Measurements from ENCODE around the gene GATA1. TPM values are rescaled to one million over a fixed set of nuclear protein-coding genes. Genes with fewer than 3 reads are reported as not detected.

GATA1 gene
- total RNA-seq, 1 experiment from 2014 or later, result 0.34 TPM

DNA sequence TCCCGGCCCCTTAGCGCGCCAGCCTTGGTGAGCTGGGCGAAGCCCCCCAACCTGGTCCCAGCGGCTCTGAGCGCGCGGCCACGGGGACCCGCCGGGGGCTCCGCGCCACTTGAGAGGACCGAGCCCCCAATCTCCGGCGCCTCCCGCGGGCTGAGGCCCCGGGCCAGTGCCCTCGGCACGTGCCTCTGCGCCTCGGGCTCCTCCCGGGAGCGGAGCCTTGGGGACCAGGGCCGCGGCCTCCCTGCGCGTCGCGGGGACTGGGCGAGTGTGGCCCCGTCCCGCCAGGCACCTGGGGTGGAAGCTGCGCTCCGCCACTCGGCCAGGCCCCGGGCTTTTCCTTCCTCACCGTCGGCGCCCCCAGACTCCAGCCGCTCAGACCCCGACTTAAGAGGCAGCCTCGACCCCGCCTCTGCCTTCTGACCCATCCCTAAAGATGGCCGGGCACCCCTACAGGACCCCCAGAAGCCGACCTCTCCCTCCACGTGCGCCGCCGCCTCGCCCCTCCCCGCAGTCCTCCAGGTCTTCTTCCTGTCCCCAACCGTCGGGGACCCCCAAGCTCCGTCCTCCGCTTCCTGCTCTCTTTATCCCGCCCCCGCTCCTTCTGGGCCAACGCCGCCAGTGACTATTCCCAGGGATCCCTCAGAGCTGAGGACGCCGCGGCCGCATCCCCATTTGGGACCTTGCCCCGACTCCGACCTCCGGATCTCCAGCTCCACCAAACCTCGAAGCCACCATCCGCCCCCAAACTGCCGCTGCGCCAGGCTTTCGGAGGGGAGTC is 40.7 kb downstream of the GATA1 start:
- ATAC-seq (no peak), DNase-seq (ENCODE audit: low read depth, low spot score) (no peak)
- ChIA-PET POLR2A (no interaction called here), RAD21 (ENCODE audit: low non-redundant PET in 1 of 2, low total read pairs in 2 of 2, uncharacterized antibody in 2 of 2, unreplicated experiment in 2 of 2) (no interaction called here), CTCF (no interaction called here)
- H3K27me3 ChIP-seq (ENCODE audit: insufficient read depth, low read length), result no peaks in the 10 kb centered on the region
- H3K9me2 ChIP-seq (ENCODE audit: insufficient read depth), result no peaks in the 10 kb centered on the region
- intact Hi-C loops (cut with micrococcal nuclease), result no loop called here
- H3K36me3 ChIP-seq (ENCODE audit: control insufficient read depth in 1 of 2, insufficient read depth in 2 of 2, low read length in 2 of 2), result no peaks in the 10 kb centered on the region
- no peak for TF ChIP-seq YY1 (IDR thresholded peaks at IDR 0.05; ENCODE audit: extremely low read depth, insufficient replicate concordance, low read depth, low read length)
- TF ChIP-seq POLR2AphosphoS5 (IDR thresholded peaks at IDR 0.05; ENCODE audit: low read depth, low read length), result no peak
- TF ChIP-seq, protein P1, sequence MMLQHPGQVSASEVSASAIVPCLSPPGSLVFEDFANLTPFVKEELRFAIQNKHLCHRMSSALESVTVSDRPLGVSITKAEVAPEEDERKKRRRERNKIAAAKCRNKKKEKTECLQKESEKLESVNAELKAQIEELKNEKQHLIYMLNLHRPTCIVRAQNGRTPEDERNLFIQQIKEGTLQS (IDR thresholded peaks at IDR 0.05), result no peak
- TF ChIP-seq TCF7L2 (IDR thresholded peaks at IDR 0.05; ENCODE audit: borderline replicate concordance, extremely low read depth, insufficient read depth, insufficient read length), result no peak
- TF ChIP-seq POLR2A (IDR thresholded peaks at IDR 0.05; ENCODE audit: borderline replicate concordance, extremely low read depth, insufficient read depth, insufficient read length), result no peak
- no peak for TF ChIP-seq CTCF (IDR thresholded peaks at IDR 0.05 in 2 of 3, conservative IDR thresholded peaks at IDR 0.05 in 1 of 3; ENCODE audit: borderline replicate concordance in 1 of 3, insufficient read depth in 1 of 3, low read depth in 2 of 3, low read length in 2 of 3)
- TF ChIP-seq RAD21 (IDR thresholded peaks at IDR 0.05; ENCODE audit: low read depth), result no peak
- TF ChIP-seq REST (IDR thresholded peaks at IDR 0.05; ENCODE audit: low read depth), result no peak
- no peak for TF ChIP-seq CEBPB (IDR thresholded peaks at IDR 0.05; ENCODE audit: low read depth)
- TF ChIP-seq SIN3A (IDR thresholded peaks at IDR 0.05; ENCODE audit: low read depth), result no peak
- no peak for TF ChIP-seq SRF (IDR thresholded peaks at IDR 0.05; ENCODE audit: low read depth)
- TF ChIP-seq FOSL1 (IDR thresholded peaks at IDR 0.05; ENCODE audit: low read depth), result no peak
- no peak for TF ChIP-seq EZH2 (IDR thresholded peaks at IDR 0.05)
- no peak for TF ChIP-seq ZFX (IDR thresholded peaks at IDR 0.05)
- H3K9ac ChIP-seq (ENCODE audit: low read length), result no peak overlapping the region
- no peak overlapping the region for H3K4me2 ChIP-seq (ENCODE audit: low read length)
- H3K27ac ChIP-seq (ENCODE audit: low read depth, low read length), result no peak overlapping the region
- H4K20me1 ChIP-seq (ENCODE audit: insufficient read depth), result no peaks in the 10 kb centered on the region
- H3K9me3 ChIP-seq (ENCODE audit: control insufficient read depth in 1 of 2, insufficient read depth in 1 of 2, low read depth in 1 of 2, low read length in 2 of 2), result no peaks in the 10 kb centered on the region
- H3K4me3 ChIP-seq (replicated peaks in 1 of 2; ENCODE audit: low read depth in 1 of 2, low read length in 2 of 2), result no peak overlapping the region
- H3K4me1 ChIP-seq (ENCODE audit: control insufficient read depth in 1 of 2, insufficient read depth in 2 of 2, low read length in 2 of 2), result no peaks in the 10 kb centered on the region
- no peaks in the 10 kb centered on the region for H3K79me2 ChIP-seq (ENCODE audit: insufficient read depth, low read length)
- H2AFZ ChIP-seq (ENCODE audit: low read depth, low read length, poor library complexity, severe bottlenecking), result no peak overlapping the region
- BruUV-seq (replicated peaks), result no TSS peak
